NCI-H345 (cell line): ENCODE results near the gene SH3BGRL3.

ENCODE experiments used
- DNase-seq: peaks from one replicate; lab custom pipeline; 2025; lab: John Stamatoyannopoulos, UW

The SH3BGRL3 gene

DNA sequence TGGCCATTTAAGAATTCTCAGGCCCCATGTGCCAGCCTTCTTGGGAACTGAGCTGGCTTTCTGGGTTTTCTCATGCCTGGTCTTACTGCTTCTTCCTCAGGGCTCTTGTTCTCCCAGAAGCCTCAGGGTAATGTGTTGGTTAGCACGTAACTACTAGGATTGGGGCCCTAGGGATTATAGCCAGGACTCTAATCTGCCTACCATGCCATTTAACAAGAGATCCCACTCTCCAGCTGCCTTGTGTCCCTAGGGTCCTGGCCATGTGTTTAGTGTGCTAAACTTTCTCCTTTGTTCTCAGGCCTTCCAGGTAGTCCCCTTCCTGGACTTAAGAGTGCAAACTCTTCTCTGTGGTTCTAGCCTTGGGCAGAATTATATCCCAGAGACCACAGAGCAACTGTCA lies 2.2 kb upstream of the SH3BGRL3 start:
- DNase-seq: no peak

GRCh38 chr1:26278303-26278702 lies 1.6 kb upstream of the SH3BGRL3 start:
- DNase-seq: no peak

DNA sequence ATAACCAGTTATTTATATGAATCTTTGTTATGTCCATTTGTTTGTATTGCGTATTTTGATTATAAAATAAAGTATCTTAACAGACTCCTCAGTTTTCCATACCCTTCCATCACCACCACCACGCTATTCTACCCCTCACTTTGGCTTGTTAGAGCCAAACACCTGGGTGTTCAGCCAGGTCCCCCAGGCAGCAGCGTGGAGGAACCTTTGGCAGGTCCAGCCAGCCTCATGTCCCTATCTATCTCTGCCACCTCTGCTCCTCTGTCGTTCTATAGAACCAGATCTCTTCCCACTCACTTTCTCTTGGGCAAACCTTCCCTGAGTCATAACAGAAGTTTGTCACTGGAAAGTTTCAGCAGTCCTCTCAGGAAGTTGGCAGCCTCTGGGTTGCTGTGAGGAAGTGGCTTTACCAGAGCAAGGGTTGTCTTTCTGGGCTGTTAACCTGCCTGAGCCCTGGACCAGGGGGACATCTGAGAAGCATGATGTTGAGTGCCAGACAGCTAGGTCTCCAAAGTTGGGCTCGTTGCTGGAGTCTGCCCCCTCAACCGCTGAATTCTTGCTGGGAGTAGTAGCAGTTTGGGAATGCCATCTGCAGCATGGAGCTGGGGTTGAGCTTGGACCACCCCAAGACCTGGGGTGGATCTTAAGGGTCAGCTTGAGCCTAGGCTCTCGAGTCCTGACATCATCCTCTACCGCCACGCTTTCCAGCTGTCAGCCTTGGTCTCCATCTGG lies 996 bp upstream of the SH3BGRL3 start:
- DNase-seq: no peak

GRCh38 chr1:26280333-26281042 lies 602 bp downstream of the SH3BGRL3 start:
- DNase-seq: no peak

- no peak for DNase-seq
Observed at GRCh38 chr1:26281091-26281958, 1.4 kb downstream of the SH3BGRL3 start.

DNA sequence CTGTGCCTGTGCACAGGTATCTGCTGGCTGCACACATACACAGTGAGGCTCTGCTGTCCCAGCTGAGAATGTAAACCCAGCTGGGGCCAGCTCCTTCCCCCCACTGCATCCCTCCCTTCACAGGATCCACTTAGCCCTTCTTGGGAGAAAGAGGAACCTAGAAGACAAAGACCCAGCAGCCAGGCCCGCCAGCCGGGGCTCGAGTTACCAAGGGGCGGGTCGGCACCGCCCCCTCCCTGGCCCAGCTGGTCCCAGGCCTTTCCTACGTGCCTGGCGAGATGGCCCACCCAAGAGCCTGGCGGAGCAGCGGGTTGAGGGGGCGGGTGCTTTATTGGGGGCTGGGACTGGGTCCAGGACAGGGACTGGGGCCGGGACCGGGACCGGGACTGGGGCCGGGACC lies 2.1 kb downstream of the SH3BGRL3 start:
- no peak for DNase-seq

DNA sequence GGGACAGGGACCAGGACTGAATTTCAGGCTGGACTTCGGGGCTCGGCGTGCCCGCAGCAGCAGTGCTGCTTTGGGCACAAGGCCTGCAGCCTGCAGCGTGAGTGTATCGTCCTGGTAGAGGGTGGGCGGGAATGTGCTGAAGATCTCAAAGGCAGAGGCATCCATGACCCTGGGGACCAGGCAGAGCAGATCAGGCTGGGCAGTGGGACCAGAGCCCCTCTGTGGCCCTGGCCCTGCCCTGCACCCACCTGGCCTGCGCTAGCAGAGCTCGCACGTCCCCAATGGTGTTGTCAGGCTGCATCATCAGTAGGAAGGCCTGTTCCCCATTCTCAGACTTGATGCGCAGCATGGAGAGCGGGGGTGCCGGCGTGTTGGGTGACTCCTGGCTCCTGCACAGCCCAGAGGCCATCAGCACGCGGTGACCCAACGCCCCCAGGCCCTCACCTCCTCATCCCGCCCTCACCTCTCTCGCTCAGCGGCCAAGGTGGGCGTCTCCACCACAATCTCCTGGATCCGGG lies 2.6 kb downstream of the SH3BGRL3 start:
- no peak for DNase-seq

GRCh38 chr1:26283279-26283853 lies 3.5 kb downstream of the SH3BGRL3 start:
- DNase-seq: no peak

DNA sequence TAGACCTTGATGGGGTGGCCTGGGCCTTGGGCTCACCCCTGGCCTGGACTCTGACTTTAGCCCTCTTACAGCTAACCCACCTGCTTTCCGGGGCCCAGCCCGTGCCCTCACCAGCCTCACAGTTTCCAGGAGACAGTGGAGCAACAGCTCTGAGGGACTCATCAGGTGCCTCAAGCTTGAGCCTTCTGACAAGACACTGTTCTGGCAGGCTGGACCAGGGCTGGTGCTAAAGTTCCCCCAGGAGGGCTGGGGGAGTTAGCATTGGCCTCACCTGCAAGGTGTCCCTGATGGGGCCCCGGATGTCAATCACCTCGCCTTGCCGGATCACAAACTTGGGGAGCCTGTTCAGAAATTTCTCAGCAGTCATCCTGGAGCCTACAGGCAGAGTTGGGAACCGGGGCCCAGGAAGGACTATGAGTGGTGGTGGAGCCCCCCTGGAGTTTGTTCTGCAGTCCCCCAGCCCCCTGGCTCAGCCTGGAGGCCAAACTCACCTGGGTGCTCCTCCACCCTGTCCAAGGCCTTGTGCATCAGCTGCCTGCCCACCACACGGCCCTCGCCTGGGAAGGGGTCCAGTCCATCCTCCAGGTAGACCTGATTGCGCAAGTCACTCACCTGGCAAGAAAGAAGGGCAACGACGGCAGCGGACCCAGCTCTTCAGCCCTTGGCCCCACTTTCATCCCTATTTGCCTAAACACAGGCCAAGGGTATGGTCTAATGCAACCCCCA lies 4.1 kb downstream of the SH3BGRL3 start:
- DNase-seq: no peak

DNA sequence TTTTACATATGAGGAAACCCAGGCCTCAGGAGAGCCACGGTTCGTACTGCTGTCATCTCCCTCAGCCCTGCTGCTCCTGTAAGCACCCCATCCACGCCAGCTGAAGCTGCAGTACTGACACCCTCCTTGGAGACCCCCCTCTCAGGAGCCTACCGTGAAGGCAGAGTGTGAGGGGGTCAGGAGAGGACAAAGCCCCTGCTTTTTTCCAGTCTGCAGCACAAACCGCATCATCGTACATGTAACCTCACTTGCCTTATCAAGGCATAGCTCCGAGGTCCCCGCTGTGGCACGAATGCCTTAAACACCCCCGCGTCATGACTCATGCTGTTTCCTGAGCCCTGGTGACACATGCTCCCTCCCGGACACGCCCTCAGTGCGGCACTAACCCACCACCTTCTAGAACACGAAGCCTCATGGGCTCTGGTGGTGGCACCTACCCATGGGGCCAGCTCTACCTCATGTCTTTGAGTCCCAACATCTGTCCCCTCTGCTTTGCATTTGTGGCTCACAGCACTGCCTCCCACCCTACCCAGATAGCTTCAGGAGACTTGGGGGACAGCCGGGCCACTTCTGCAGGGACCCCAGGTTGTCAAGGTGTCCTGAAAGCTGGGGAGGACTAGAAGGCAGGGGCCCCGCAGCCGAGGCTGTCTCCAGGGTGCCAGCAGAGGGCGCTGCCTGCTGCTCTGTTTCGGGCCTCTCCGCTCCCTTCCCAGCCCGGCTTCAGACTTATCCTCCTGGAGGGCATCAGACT lies 4.9 kb downstream of the SH3BGRL3 start:
- DNase-seq: peak; percentile 15

- DNase-seq: peak; percentile 5
Observed at GRCh38 chr1:26285366-26286063, 5.6 kb downstream of the SH3BGRL3 start.

- no peak for DNase-seq
Observed at GRCh38 chr1:26286064-26286416, 6.2 kb downstream of the SH3BGRL3 start.

- no peak for DNase-seq
Observed at GRCh38 chr1:26287033-26287711, 7.3 kb downstream of the SH3BGRL3 start.

DNA sequence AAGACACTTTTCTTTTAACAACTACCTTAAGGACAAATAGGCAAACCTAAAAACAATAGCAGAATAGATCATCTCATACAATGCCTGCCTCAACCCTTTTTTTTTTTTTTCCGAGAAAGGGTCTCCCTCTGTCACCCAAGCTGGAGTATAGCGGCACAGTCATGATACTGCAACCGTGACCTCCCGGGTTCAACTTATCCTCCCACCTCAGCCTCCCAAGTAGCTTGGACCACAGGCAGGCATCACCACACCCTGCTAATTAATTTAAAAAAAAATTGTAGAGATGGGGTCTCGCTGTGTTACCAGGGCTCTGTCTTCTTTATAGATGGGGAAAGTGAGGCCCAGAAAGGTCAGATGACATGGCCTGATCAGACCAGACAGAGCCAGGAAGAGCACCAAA lies 7.9 kb downstream of the SH3BGRL3 start:
- DNase-seq: no peak

GRCh38 chr1:26288311-26288941 lies 8.5 kb downstream of the SH3BGRL3 start:
- DNase-seq: no peak

GRCh38 chr1:26289158-26290059 lies 9.5 kb downstream of the SH3BGRL3 start:
- DNase-seq: no peak

GRCh38 chr1:26290122-26290881 lies 10.4 kb downstream of the SH3BGRL3 start:
- no peak for DNase-seq
